Measurements from ENCODE around the gene CASQ1.
A peak's percentile ranks its signal among the peaks of the same experiment; 100 is the strongest.

The CASQ1 gene

GRCh38 chr1:160247053-160247452 is 56.7 kb downstream of the CASQ1 start:
- Histone ChIP-seq H3K4me3 (ENCODE audit: low read length in 2 of 2) (no peak overlapping the region), H3K27ac (ENCODE audit: low read length) (no peak overlapping the region), H3K27me3 (ENCODE audit: control insufficient read depth in 1 of 2, insufficient read depth in 2 of 2, low read length in 2 of 2) (no peaks in the 10 kb centered on the region), H3K9ac (ENCODE audit: low read length in 2 of 2) (no peak overlapping the region), H3K9me3 (ENCODE audit: control insufficient read depth in 2 of 2, low read length in 2 of 2) (no peaks in the 10 kb centered on the region), H3K4me1 (ENCODE audit: control insufficient read depth, insufficient read depth, low read length) (peaks cover 7% of the 10 kb centered on the region), H3K36me3 (ENCODE audit: control insufficient read depth in 2 of 2, insufficient read depth in 2 of 2, low read length in 2 of 2) (peaks cover 3 to 11% of the 10 kb centered on the region in 2 donors)

DNA sequence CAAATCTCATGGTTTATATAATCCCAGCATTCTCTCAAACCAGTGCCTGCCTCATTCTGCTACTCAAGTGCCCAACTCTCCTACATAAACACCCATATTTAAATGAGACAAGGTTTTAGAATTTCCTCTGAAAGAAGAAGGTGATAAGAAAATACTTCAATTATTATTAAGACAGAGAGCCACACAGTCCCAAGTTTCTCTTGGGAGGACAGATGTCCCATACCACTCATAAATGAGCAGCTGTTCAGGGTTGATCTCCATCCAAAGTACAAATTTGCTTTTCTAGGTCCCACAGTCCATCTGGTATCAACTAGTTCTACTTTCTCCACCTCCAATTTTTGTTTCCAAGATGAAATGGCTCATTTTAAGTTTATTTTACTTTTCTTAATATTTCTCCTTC is 60.6 kb downstream of the CASQ1 start:
- Histone ChIP-seq H3K36me3 (ENCODE audit: control insufficient read depth in 2 of 2, insufficient read depth in 2 of 2, low read length in 2 of 2) (peaks cover 0 to 2% of the 10 kb centered on the region in 2 donors), H3K27me3 (ENCODE audit: control insufficient read depth in 1 of 2, insufficient read depth in 2 of 2, low read length in 2 of 2) (no peaks in the 10 kb centered on the region), H3K9me3 (ENCODE audit: control insufficient read depth in 2 of 2, low read length in 2 of 2) (no peaks in the 10 kb centered on the region), H3K4me3 (ENCODE audit: low read length in 2 of 2) (no peak overlapping the region), H3K4me1 (ENCODE audit: control insufficient read depth, insufficient read depth, low read length) (peaks cover 10% of the 10 kb centered on the region), H3K27ac (ENCODE audit: low read length) (peak overlapping the region; percentile 32), H3K9ac (ENCODE audit: low read length in 2 of 2) (no peak overlapping the region)

All from stomach smooth muscle (tissue), 2 donors.